Measurements from ENCODE around the gene ACTN3.
"Not testable (repeated sequence)": the region's sequence is repeated elsewhere in the genome, so short reads cannot be mapped to it uniquely, and the experiment has no call there.

The ACTN3 gene

GRCh38 chr11:66564984-66565383 lies 18.3 kb downstream of the ACTN3 start:
- no peak for DNase-seq (ENCODE audit: low read depth)

- DNase-seq (ENCODE audit: low read depth) = no peak
Observed at GRCh38 chr11:66566221-66566620, 19.5 kb downstream of the ACTN3 start.

- no peak for DNase-seq (ENCODE audit: low read depth)
Observed at GRCh38 chr11:66567787-66568123, 21.1 kb downstream of the ACTN3 start.

- DNase-seq (ENCODE audit: low read depth) = peak; percentile 40
Observed at GRCh38 chr11:66568124-66568916, 21.6 kb downstream of the ACTN3 start, which contains the start of gene CTSF. Gene CTSF, minus strand, starts transcription at chr11:66568606. Its CDS starts 120 bp downstream, at chr11:66568486.

- DNase-seq (ENCODE audit: low read depth) = no peak
Observed at GRCh38 chr11:66569076-66569475, 22.4 kb downstream of the ACTN3 start.

GRCh38 chr11:66570079-66570849 lies 23.6 kb downstream of the ACTN3 start:
- no peak for DNase-seq (ENCODE audit: low read depth)

- DNase-seq (ENCODE audit: low read depth) = no peak
Observed at GRCh38 chr11:66570850-66571180, 24.1 kb downstream of the ACTN3 start.

GRCh38 chr11:66579017-66579606 lies 32.4 kb downstream of the ACTN3 start:
- DNase-seq (ENCODE audit: low read depth) = peak; percentile 32

GRCh38 chr11:66580803-66581202 lies 34.1 kb downstream of the ACTN3 start:
- no peak for DNase-seq (ENCODE audit: low read depth)

GRCh38 chr11:66581261-66581660 lies 34.6 kb downstream of the ACTN3 start:
- no peak for DNase-seq (ENCODE audit: low read depth)

GRCh38 chr11:66582565-66583147 lies 36.0 kb downstream of the ACTN3 start:
- not testable (repeated sequence) for DNase-seq (ENCODE audit: low read depth)

GRCh38 chr11:66585447-66585846 lies 38.7 kb downstream of the ACTN3 start:
- DNase-seq (ENCODE audit: low read depth) = not testable (repeated sequence)

GRCh38 chr11:66586136-66586535 lies 39.4 kb downstream of the ACTN3 start:
- DNase-seq (ENCODE audit: low read depth) = no peak

GRCh38 chr11:66589315-66589714 lies 42.6 kb downstream of the ACTN3 start:
- not testable (repeated sequence) for DNase-seq (ENCODE audit: low read depth)

GRCh38 chr11:66589996-66590675 lies 43.4 kb downstream of the ACTN3 start:
- no peak for DNase-seq (ENCODE audit: low read depth)

GRCh38 chr11:66591175-66591574 lies 44.5 kb downstream of the ACTN3 start:
- no peak for DNase-seq (ENCODE audit: low read depth)

- DNase-seq (ENCODE audit: low read depth) = peak; percentile 86
Observed at GRCh38 chr11:66592457-66593302, 46.0 kb downstream of the ACTN3 start, which contains the start of the genes CCDC87 and CCS. Gene CCDC87, minus strand, starts transcription at chr11:66593063. Its CDS starts 48 bp downstream, at chr11:66593015. Gene CCS, plus strand, starts transcription at chr11:66593185. Its CDS starts 77 bp downstream, at chr11:66593262.

GRCh38 chr11:66593303-66593635 lies 46.6 kb downstream of the ACTN3 start:
- DNase-seq (ENCODE audit: low read depth) = no peak

- DNase-seq (ENCODE audit: low read depth) = no peak
Observed at GRCh38 chr11:66593650-66594049, 46.9 kb downstream of the ACTN3 start.

GRCh38 chr11:66595245-66595904 lies 48.7 kb downstream of the ACTN3 start:
- DNase-seq (ENCODE audit: low read depth) = no peak

All from GM04504 (cell line).